HEK293 (cell line): ENCODE results near the gene HK3.

Experiments used
- CTCF ChIA-PET: fragments of 350-600 bp; formaldehyde crosslinking; extraction: SDS; loops from one replicate; lab custom pipeline; 2021; ENCODE audit warnings: antibody characterized with exemption; lab: Yijun Ruan, JAX
- POLR2A ChIA-PET: fragments of 300-600 bp; formaldehyde crosslinking; extraction: SDS; loops from one replicate; lab custom pipeline; 2020; ENCODE audit warnings: antibody characterized with exemption, inconsistent platforms; lab: Yijun Ruan, JAX
- H3K27ac ChIP-seq: fragments of 200-500 bp; sonication (Bioruptor generic); 2 replicates; pipeline ENCODE4 v1.5.1; 2014; ENCODE audit warnings: low read depth, low read length, control low read depth, inconsistent platforms; ENCODE audit errors: extremely low read depth
- H3K36me3 ChIP-seq, 2 experiments: fragments of 200-500 bp in 1 of 2; sonication (Bioruptor generic) in 1 of 2; 1 replicate in 1 of 2; 2 replicates in 1 of 2; pipeline ENCODE4 v1.5.1; 2014 to 2017; ENCODE audit warnings: inconsistent platforms in 2 of 2, low read length in 2 of 2; ENCODE audit not compliant: control insufficient read depth in 2 of 2, insufficient read depth in 1 of 2
- H3K4me1 ChIP-seq: fragments of 200-500 bp; sonication (Bioruptor generic); 2 replicates; pipeline ENCODE4 v1.5.1; 2014; ENCODE audit warnings: mild to moderate bottlenecking, low read length, inconsistent platforms; ENCODE audit not compliant: control insufficient read depth, insufficient read depth
- H3K4me3 ChIP-seq: 2 replicates; pipeline ENCODE4 v1.5.1; 2011; ENCODE audit warnings: low read depth, mild to moderate bottlenecking, control low read depth, low read length, moderate library complexity
- H3K9me3 ChIP-seq: fragments of 200-500 bp; sonication (Bioruptor generic); 2 replicates; pipeline ENCODE4 v1.5.1; 2014; ENCODE audit warnings: low read depth, low read length, inconsistent platforms; ENCODE audit not compliant: control insufficient read depth, insufficient read depth
- GFI1B ChIP-seq: fragments of 450-650 bp; formaldehyde crosslinking; IDR thresholded peaks from 2 replicates; pipeline ENCODE4 v1.5.1; 2016; ENCODE audit warnings: missing biosample characterization, missing genetic modification characterization
- HOXA7 ChIP-seq: sonication (generic); formaldehyde crosslinking; IDR thresholded peaks from 2 replicates; pipeline ENCODE4 v1.8.1; 2022; ENCODE audit warnings: missing genetic modification reagents, borderline replicate concordance
- IKZF3 ChIP-seq: fragments of 450-650 bp; IDR thresholded peaks from 2 replicates; pipeline ENCODE4 v1.5.0; 2018; ENCODE audit warnings: missing biosample characterization, mild to moderate bottlenecking, missing genetic modification characterization, moderate library complexity
- KLF16 ChIP-seq: fragments of 450-650 bp; formaldehyde crosslinking; IDR thresholded peaks from 2 replicates; pipeline ENCODE4 v1.5.1; 2017; ENCODE audit warnings: missing biosample characterization, missing genetic modification characterization
- PBX3 ChIP-seq: sonication (generic); formaldehyde crosslinking; IDR thresholded peaks from 2 replicates; pipeline ENCODE4 v1.8.1; 2022; ENCODE audit warnings: mild to moderate bottlenecking, moderate library complexity, missing genetic modification reagents
- REST ChIP-seq: fragments of 450-650 bp; formaldehyde crosslinking; IDR thresholded peaks from 2 replicates; pipeline ENCODE4 v1.5.1; 2016; ENCODE audit warnings: missing biosample characterization, missing genetic modification characterization
- ZBTB10 ChIP-seq: fragments of 450-650 bp; formaldehyde crosslinking; IDR thresholded peaks from 2 replicates; pipeline ENCODE4 v1.5.1; 2016; ENCODE audit warnings: missing biosample characterization, missing genetic modification characterization
- ZFP37 ChIP-seq: fragments of 450-650 bp; formaldehyde crosslinking; IDR thresholded peaks from 2 replicates; pipeline ENCODE4 v1.5.1; 2016; ENCODE audit warnings: missing biosample characterization, missing genetic modification characterization
- ZNF366 ChIP-seq: fragments of 450-650 bp; formaldehyde crosslinking; conservative IDR thresholded peaks from 2 replicates; pipeline ENCODE4 v1.5.1; 2016; ENCODE audit warnings: missing biosample characterization, missing genetic modification characterization
- ZNF629 ChIP-seq: fragments of 450-650 bp; formaldehyde crosslinking; IDR thresholded peaks from 2 replicates; pipeline ENCODE4 v1.5.1; 2017; ENCODE audit warnings: missing biosample characterization, missing genetic modification characterization
- ZNF645 ChIP-seq: fragments of 450-650 bp; formaldehyde crosslinking; IDR thresholded peaks from 2 replicates; pipeline ENCODE4; 2016; ENCODE audit warnings: missing biosample characterization, missing genetic modification characterization
- ZNF704 ChIP-seq: fragments of 450-650 bp; formaldehyde crosslinking; IDR thresholded peaks from 2 replicates; pipeline ENCODE4 v1.5.1; 2016; ENCODE audit warnings: missing biosample characterization, missing genetic modification characterization
- ZNF791 ChIP-seq: fragments of 450-650 bp; formaldehyde crosslinking; IDR thresholded peaks from 2 replicates; pipeline ENCODE4 v1.5.1; 2016; ENCODE audit warnings: missing biosample characterization, missing genetic modification characterization
- ZXDB ChIP-seq: fragments of 450-650 bp; formaldehyde crosslinking; IDR thresholded peaks from 2 replicates; pipeline ENCODE4 v1.5.1; 2016; ENCODE audit warnings: missing biosample characterization, missing genetic modification characterization

The HK3 gene

GRCh38 chr5:176881816-176882566, 17.2 kb downstream of the HK3 start (continued):
- TF ChIP-seq ZNF629 (no peak), IKZF3 (tag by site-specific recombination) (no peak), GFI1B (tag by site-specific recombination) (no peak), ZNF366 (tag by site-specific recombination) (no peak), ZNF704 (tag by site-specific recombination) (no peak), REST (tag by site-specific recombination) (no peak), ZXDB (no peak), KLF16 (tag by site-specific recombination) (no peak), HOXA7 (CRISPR knock-in tag) (no peak)

- no peaks in the 10 kb centered on the region for H3K36me3 ChIP-seq
- H3K9me3 ChIP-seq: no peaks in the 10 kb centered on the region
- POLR2A ChIA-PET: no interaction called here
- CTCF ChIA-PET: no interaction called here
- no peak overlapping the region for H3K4me3 ChIP-seq
- TF ChIP-seq ZNF645 (tag by site-specific recombination) (no peak), ZNF791 (tag by site-specific recombination) (no peak), ZFP37 (no peak), PBX3 (CRISPR knock-in tag) (no peak), ZNF629 (no peak), ZBTB10 (tag by site-specific recombination) (no peak), HOXA7 (CRISPR knock-in tag) (no peak)
- no peak overlapping the region for H3K27ac ChIP-seq
- no peaks in the 10 kb centered on the region for H3K4me1 ChIP-seq
Observed at GRCh38 chr5:176881021-176881749, 18.0 kb downstream of the HK3 start.
